Measurements from ENCODE around the gene GPC3.
"Not testable (repeated sequence)": the region's sequence is repeated elsewhere in the genome, so short reads cannot be mapped to it uniquely, and the experiment has no call there.

- TF ChIP-seq, protein P1, sequence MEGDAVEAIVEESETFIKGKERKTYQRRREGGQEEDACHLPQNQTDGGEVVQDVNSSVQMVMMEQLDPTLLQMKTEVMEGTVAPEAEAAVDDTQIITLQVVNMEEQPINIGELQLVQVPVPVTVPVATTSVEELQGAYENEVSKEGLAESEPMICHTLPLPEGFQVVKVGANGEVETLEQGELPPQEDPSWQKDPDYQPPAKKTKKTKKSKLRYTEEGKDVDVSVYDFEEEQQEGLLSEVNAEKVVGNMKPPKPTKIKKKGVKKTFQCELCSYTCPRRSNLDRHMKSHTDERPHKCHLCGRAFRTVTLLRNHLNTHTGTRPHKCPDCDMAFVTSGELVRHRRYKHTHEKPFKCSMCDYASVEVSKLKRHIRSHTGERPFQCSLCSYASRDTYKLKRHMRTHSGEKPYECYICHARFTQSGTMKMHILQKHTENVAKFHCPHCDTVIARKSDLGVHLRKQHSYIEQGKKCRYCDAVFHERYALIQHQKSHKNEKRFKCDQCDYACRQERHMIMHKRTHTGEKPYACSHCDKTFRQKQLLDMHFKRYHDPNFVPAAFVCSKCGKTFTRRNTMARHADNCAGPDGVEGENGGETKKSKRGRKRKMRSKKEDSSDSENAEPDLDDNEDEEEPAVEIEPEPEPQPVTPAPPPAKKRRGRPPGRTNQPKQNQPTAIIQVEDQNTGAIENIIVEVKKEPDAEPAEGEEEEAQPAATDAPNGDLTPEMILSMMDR (IDR thresholded peaks at IDR 0.05): not testable (repeated sequence)
- TF ChIP-seq RCOR1 (IDR thresholded peaks at IDR 0.05; ENCODE audit: low read depth, low read length); KDM5A (IDR thresholded peaks at IDR 0.05); ZFP36 (IDR thresholded peaks at IDR 0.05; ENCODE audit: borderline replicate concordance, partially characterized antibody); POLR2A (IDR thresholded peaks at IDR 0.05; ENCODE audit: low read length); RNF2 (IDR thresholded peaks at IDR 0.05; ENCODE audit: borderline replicate concordance, low read depth); RARB (CRISPR knock-in tag; IDR thresholded peaks at IDR 0.05); CHD2 (IDR thresholded peaks at IDR 0.05; ENCODE audit: low read length, partially characterized antibody); RAD21 (conservative IDR thresholded peaks at IDR 0.05 in 1 of 2, IDR thresholded peaks at IDR 0.05 in 1 of 2); SREBF2 (IDR thresholded peaks at IDR 0.05): not testable (repeated sequence)
- TF ChIP-seq, protein P2, sequence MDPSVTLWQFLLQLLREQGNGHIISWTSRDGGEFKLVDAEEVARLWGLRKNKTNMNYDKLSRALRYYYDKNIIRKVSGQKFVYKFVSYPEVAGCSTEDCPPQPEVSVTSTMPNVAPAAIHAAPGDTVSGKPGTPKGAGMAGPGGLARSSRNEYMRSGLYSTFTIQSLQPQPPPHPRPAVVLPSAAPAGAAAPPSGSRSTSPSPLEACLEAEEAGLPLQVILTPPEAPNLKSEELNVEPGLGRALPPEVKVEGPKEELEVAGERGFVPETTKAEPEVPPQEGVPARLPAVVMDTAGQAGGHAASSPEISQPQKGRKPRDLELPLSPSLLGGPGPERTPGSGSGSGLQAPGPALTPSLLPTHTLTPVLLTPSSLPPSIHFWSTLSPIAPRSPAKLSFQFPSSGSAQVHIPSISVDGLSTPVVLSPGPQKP (IDR thresholded peaks at IDR 0.05; ENCODE audit: low read depth, low read length): not testable (repeated sequence)
Measured at GRCh38 chrX:133720269-133720668, 265.1 kb downstream of the GPC3 start.
